Activated naive CD8-positive, alpha-beta T cell treated with anti-CD3 and anti-CD28 coated beads, Interleukin-2, amount 50 U/mL, for 16 hours (primary cell): ENCODE data around the gene NSF.
"Not testable (repeated sequence)": the region's sequence is repeated elsewhere in the genome, so short reads cannot be mapped to it uniquely, and the experiment has no call there.

Experiments
- DNase-seq: peaks from one replicate; pipeline ENCODE4 v3.0.0-alpha.2; 2020; ENCODE audit warnings: low read depth, low spot score

NSF gene

DNA sequence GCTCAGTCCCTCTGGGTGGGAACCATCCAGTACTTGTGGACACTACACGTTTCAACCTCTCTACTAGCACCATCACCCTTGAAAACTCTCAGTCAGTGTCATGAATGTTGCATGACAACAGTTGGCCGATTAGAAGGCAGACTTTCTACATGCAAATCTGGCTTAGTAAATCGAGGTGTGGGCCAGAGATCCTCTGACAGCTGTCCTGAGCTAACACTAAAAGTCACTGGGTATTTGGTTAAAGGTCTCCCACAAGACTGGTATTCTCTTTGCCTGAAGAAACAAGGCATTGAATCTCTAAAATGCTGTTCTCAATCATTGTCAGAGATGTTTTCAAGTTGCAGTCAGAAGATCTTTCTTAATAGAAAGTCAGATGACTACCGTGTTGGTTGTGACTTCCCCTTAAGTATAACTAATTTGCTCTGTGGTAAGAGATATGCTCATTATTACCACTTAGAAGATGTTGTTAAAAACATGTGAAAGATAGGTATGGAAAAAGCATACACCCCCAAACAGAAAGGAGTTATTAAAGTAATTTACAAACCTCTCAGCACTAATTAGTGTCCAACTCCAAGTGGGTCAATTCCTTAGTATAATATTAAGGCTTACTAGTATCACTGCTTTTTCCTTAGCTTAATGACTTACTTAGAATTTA is 165.7 kb downstream of the NSF start:
- no peak for DNase-seq

DNA sequence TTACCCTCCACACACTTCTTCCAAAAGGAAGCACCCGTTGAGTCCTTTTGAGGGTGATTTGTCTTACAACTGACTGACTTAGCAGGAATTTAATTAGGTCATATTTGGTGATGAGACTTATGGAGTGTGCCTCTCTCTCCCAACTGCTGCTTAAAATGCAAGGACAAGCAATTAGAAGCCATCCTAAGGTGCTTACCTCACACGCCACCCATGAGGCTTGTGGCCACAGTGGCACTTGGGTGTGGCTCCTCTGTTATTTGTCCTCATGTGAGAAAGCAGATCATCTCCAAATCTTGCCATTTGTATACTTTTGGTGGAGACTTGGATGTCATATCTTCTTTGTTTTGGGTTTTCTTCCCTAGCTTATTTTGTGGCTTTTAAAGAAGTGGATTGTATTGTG is 166.4 kb downstream of the NSF start:
- no peak for DNase-seq

DNA sequence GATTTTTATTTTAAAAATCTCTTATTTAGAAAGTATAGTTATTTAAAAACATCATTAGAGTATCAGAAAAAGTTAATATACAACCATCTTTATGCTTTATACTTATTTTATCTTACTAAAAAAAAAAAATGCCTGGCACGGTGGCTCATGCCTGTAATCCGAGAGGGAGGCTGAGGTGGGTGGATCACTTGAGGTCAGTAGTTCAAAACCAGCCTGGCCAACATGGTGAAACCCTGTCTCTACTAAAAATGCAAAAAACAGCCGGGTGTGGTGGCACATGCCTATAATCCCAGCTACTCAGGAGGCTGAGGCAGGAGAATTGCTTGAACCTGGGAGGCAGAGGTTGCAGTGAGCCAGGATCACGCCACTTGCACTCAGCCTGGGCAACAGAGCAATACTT is 167.1 kb downstream of the NSF start:
- DNase-seq, result not testable (repeated sequence)

DNA sequence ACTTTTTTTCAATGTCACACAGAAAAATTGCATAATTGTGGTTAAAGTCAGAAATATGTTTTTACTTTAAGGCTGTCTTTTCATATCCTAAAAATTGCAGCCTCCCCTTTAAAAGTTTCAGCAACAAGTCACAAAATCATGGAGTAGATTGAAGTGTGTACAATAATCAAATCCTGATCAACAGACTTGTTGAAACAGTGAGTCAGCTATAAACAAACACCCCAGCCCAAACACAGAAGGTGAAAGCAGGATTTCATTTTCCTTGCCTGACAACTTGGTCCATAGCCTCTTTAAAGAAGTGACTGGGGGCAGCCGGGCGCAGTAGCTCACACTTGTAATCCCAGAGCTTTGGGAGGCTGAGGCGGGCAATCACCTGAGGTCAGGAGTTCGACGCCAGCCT is 168.1 kb downstream of the NSF start:
- DNase-seq, result no peak

DNA sequence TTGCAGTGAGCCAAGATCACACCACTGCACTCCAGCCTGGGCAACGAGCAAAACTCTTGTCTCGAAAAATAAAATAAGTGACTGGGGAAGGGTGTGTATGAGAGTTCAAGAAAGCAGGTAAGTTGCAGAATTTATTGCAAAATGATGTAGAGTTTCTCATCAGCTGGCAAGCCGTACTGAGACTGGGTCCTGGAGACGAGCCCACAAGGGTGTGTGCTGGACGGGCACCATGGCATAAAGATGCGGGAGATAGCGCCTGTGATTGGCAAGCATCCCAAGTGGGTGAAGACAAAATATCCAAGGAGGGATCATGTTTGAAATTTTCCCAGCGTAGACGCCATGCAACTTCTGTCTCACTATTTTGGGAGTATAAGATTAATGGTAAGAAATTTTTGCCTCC is 168.7 kb downstream of the NSF start:
- DNase-seq, result no peak

DNA sequence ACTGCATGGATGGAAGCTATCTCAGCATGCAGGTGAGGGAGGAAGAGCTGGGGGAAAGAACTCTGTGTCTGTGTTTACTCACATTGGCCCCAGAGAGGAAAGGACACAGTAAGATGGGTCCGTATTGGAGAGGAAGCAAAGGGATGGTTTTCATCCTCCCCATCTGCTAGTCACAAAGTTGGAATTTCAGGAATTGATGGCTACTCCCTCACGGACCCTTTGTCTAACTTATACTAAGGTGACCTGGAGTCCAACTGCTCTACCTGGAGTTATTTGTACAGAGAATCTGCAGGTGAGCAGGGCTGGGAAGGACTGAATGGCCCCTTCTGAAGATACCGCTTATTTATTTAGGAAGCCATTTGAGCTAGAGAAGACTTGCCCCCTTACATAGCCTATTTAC is 172.9 kb downstream of the NSF start:
- no peak for DNase-seq

DNA sequence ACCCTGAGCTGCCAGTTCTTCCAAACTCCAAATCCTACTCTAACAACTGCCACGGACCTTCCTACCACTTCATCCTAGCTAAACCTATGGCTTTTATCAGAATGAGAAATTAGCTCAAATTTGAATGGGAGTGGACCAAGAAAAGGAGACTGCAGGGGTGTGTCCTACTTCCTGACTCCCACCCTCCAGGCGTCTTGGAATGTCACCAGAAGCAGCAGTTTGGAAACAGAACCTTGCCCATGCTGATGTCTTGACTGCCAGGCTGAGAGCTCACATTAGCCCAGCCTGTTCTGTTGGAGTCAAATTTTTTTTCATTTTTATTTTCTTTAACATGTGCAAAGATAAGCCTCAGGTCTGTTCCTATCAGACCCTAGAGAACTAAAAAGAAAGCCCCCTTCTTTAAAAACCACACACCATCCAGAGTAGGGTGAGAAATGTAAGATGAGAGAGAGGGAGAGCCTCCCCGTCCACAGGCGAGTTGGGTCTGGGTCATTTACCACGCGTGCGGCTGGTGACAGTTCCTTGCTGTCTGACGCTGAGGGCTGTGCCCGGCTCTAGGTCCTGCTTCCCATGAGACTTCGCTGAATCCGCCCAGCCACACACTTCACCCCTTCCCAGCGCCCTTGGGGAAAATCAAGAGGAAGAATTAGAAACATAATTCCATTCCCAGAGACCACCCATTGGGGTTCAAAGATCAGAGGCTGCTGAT is 173.7 kb downstream of the NSF start:
- DNase-seq, result no peak

DNA sequence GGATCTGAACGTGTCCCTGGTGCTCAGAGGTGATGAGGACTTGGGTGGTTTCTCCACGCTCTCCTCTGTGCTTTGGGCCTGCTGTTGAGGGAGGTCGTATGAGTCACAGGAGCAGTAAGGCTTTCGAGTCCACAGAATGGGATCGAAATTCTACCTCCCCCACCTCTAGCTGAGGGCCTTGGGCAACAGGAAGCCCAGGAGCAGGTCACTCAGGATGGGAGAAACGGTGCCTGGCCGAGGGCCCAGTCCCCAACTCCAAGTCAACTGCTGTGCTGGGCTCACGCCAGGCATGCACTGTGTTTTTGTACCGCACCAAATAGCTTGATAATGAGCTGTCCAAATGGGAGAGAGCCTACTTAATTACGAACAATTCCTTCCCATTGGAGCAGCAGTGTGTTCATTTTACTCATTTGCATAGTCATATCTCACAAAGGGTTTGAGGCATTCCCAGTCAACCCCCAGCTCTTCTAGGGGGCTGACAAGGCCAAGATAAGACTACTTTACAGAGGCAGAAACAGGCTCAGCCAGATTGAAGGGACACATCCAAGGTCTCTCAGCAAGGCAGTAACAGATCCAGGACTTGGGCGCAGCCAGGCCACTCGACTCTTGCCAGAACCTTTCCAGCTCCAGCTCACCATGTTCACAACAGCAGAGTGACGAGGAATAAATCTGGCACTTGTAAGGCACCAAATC is 174.4 kb downstream of the NSF start:
- no peak for DNase-seq

DNA sequence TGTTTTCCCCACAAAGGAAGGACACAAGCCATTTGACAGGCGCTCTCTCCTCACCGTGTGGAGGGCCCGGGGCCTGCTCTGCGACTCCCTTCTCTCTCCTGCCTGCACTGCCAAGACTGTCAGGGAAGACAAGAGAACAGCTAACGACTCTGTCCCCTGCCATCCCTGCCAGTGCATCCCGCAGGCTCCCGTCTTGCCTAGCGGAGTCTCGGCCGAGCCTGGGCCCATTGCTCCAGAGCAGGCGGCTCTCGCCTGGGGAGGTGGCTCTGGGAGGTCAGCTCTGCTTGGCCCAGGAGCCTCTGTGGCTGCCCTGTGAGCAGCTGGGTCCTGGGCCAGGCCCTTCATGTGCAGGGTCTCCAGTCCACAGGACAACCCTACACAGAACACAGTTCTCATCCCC is 175.0 kb downstream of the NSF start:
- DNase-seq, result no peak

DNA sequence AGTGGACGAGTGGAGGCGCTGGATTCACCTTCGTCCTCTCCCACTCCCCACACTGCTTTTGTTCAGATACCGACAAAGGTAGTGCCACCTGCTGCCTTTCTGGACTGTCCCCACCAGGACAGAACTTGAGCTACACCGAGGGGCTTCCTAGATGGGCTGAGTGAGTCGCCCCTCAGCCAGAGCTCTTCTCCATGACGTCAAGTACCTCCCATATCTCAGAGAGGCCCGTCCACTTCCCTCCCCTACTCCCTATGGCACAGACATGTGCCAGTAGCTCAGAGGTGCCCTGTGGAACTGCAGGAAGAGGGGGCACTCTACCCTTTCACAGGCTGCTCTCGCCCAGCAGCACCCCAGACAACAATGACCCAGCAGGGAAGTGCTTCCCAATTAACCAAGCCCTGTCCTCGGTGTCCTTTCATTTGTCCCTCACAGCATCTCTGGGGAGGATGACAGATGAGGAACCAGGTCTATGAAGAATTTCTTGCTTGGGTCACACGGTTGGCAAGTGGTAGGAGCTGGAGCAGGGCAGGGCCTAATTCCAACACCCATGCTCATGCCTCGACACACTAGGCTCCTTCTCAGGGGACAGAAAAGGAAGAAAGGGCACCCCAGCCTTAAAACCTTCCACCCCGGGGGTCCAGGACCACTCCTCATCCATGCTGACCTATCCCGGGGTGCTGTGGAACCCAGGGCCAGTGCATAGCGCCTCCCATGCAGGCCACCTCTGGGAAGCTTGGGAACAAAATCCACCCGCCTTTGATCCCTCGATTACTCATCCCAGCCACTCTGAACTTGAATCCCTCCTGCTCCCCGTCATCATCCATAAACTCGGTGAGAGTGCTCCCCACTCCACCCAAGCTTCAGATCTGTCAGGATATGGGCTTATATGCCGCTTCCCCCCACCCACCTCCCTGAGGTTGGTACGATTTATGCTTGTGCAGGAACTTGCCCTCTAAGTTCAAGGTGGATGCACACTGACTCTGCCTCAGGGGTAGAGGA is 176.3 kb downstream of the NSF start:
- DNase-seq, result no peak

DNA sequence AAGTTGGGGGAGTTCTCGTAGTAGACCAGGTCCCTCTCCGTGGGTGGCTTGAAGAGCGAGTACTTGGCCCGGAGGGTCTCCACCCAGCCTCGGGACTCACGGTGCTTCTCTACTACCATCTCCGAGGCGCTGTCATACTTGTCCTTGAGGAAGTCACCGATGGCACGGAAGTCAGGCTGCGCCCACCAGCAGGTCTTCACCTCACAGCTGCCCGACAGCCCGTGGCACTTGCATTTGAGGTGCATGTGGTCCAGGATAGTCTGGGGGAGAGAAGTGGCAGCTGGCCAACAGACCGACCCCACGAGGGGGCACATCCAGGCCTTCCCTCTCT is 178.0 kb downstream of the NSF start:
- no peak for DNase-seq

DNA sequence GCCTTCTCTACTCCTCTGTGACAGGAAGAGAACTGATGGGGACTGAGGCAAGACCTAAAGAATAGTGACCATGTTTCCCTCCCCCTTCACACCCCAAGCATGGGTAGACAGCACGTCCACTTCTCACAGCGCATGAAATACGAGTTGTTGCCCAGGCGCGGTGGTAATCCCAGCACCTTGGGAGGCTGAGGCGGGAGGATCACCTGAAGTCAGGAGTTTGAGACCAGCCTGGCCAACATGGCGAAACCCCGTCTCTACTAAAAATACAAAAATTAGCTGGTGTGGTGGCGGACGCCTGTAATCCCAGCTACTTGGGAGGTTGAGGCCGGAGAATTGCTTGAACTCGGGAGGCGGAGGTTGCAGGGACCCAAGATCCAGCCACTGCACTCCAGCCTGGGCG is 178.4 kb downstream of the NSF start:
- not testable (repeated sequence) for DNase-seq

DNA sequence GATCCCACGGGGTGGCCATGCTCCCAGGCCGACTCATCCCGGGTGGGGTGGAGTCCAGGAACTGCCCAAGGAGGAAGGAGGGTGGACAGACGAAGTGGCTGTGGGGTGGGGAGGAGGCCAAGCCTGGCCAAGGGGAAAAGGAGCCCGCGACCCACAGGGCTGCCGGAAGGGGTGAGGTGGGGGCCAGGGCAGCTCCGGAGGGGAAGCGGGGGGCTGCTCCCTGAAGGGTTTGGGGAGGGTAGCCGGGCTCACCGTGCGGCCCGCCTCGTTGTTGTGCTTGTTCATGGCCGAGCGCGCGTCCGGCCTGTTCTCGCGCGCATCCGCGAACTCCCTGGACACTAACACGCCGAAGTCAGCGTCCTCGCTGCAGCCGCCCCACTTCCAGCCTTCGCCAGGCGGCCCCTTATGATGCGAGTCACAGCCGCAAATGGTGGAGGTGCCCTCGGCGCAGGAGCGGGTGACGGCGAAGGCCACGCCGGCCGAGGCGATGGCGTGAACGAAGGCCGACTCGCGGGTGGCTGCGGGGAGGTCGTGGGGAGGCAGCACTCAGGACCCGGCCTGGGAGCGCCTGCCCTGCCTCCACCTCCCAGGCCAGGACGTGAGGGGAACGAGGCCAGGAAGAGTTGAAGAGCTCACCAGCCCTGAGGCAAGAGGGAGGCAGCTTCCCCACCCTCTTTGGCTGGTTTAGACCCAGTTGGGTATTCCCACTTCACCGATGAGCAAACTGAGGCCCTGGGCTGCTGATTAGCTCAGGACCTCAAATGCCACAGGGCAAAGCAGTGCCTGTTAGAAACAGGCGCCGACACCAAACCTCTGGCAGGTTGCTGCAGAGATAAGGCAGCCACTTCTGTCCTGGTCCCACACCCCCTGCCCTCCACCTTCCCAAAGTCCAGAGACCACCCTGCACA is 179.3 kb downstream of the NSF start:
- no peak for DNase-seq

DNA sequence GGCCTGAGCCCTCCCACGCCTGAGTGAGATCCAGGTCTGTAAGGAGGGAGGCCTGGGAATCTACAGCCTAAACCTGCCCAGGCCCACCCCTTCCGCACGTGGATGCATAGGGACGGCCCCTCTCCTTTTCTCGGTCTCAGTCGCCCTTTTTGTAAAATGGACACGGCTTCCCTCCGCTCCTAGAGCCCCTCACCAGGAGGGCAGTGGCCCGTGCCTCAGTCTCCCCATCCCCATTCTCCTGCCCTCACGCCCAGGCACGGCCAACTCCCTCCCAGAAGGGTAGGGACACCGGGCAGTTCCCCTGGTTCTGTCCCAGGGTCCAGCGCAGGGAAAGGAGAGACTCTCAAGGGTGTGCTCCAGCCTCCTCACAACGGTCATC is 180.0 kb downstream of the NSF start:
- DNase-seq, result no peak

DNA sequence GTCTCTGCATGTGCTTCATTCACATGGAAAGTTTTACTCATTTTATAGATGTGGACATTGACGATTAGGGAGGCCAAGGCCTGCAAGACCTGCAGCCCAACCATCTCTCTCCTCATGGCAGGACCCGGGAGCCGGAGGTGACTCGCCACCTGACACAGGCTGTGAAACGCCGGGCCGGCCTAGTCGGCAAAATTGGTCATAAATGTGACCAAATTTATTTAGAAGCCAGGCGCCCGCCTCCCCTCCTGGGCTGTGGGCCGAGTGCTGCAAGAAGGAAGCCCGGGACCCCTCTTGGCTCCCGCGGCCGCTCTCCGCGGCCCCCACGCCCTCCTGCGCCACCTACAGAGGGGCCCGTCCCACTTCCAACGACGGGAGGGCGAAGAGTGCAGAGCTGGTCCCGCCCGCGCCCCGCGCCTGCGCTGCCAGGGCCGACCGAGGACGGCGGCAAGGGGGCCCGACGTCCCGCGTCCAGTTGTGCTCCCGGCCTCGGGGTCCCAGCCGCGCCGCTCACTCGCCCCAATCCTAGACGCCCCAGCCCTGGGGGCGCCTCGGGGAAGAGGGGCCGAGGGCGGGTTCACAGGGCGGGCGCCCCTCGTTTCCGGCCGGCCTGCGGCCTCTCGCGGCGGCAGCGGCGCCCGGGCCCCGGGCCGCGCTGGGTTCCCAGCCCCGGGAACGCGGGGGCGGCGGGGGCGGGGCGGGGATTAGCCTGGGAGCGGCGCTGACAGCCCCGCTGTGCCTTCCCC is 180.5 kb downstream of the NSF start:
- no peak for DNase-seq

DNA sequence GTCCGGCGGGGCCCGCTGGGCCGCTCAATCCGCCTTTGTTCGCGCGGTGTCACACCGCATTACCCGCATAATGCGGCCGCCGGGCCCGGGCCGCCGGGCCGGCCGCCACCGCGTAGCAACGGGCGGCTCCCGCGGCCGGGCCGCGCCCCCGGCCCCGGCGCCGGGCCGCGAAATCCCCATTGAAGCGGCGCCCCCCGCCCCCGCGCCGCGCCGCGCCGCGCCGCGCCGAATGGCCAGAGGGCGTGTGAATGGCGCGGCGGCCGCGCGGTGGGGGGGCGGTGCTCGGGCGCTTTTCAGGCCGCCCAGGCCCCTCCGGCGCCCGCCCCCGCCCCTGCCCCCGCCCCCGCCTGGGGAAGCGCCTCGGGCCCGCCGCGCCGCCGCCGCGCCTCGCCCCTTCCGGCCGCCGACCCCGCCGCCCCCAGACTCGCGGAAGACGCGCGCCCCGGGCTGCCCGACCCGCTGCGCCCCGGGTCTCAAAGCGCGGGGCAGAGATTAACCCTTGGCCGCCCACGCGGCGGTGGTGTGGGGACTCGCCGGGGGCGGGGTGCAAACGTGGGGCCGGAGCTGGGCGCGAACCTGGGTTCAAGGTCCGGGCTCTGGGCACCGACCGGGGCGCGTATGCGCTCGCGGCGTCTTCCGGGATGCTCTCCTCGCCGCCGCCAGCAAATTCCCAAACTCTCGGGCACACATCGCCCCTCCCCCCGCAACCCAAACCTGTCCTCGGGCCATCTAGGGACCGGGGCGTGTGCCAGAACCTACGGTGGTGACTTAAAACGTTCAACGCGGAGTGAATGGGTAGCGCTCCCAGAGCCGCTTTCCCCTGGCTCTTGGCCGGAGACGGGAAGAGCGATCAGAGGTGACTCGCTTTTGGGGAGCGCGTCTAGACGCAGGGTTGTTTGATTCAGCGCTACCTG is 181.3 kb downstream of the NSF start:
- DNase-seq, result no peak

DNA sequence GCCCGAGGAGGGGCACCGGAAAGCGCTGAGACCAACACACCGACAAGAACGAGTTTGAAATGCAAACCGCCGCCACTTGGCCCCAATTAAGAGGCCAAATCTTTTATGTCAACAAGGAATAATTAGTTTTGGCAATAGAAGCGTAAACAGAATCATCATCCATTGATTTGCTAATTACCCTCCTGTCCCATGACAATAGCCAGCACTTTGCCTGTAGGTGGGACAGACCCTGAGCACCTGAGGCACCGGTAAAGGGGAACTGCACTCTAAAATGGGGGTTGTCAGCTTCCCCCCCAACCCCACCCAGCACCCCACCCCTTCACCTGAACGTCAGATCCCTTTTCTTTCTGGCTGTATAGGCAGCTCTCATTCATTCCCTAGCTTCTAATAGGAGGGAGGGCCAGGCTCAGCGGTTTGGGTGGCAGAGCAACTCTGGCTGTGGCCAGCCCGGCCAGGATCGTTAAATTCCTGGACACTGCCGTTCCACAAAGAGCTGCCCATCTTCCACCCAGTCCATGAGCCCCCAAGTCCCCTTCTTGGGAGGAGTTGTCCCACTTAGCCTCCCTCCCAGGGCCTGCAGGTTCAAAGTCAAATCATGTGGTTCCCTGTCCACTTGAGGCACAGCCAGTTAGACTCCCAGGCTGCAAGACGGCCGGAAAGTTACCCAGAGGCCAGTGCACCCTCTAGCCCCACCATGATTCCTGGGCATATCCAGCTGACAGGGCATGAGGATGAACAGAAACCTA is 182.2 kb downstream of the NSF start:
- no peak for DNase-seq

DNA sequence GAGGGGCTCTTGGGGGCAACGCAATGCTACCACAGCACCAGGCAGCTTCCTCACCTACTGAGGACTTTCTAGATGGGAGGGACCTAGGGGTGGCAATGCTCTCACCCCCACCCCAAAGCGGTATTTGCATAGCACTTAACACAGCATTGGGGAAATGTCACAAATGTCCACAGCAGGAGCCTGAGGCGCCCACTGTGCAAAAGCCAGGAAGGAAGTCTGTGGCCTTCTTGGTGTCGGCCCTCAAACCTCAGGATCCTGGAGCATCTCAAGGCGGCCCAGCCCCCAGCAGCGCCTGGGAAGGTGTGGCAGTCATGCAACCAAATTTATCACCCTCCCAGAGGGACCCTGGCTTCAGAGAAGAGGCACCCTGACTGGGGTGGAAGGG is 182.7 kb downstream of the NSF start:
- DNase-seq, result no peak

DNA sequence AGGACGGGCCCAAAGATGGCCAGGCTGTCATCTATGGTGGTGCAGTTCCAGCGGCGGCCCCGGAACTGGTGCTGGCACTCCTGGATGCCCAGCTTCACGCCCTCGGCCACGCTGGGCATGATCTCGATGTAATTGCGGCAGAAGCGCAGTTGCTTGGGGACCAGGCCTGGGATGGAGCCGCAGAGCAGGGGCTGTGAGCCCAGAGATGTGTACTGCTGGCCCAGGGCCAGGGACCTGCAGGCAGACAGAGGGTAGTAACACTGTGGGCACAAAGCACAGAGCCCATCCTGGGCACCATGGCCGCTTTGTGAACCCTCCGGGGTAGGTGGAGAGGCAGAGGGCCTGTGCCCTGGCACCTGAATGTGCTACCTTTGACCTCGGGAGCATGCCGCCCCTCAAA is 183.2 kb downstream of the NSF start:
- DNase-seq, result no peak
